Right hindlimb (tissue), 1 donor: Measurements from ENCODE around the gene RUSC2.
A peak's percentile ranks its signal among the peaks of the same experiment; 100 is the strongest.

ENCODE experiments used
- DNase-seq: peaks from one replicate; pipeline ENCODE4 v3.0.0-alpha.2; 2018

Gene RUSC2, protein sequence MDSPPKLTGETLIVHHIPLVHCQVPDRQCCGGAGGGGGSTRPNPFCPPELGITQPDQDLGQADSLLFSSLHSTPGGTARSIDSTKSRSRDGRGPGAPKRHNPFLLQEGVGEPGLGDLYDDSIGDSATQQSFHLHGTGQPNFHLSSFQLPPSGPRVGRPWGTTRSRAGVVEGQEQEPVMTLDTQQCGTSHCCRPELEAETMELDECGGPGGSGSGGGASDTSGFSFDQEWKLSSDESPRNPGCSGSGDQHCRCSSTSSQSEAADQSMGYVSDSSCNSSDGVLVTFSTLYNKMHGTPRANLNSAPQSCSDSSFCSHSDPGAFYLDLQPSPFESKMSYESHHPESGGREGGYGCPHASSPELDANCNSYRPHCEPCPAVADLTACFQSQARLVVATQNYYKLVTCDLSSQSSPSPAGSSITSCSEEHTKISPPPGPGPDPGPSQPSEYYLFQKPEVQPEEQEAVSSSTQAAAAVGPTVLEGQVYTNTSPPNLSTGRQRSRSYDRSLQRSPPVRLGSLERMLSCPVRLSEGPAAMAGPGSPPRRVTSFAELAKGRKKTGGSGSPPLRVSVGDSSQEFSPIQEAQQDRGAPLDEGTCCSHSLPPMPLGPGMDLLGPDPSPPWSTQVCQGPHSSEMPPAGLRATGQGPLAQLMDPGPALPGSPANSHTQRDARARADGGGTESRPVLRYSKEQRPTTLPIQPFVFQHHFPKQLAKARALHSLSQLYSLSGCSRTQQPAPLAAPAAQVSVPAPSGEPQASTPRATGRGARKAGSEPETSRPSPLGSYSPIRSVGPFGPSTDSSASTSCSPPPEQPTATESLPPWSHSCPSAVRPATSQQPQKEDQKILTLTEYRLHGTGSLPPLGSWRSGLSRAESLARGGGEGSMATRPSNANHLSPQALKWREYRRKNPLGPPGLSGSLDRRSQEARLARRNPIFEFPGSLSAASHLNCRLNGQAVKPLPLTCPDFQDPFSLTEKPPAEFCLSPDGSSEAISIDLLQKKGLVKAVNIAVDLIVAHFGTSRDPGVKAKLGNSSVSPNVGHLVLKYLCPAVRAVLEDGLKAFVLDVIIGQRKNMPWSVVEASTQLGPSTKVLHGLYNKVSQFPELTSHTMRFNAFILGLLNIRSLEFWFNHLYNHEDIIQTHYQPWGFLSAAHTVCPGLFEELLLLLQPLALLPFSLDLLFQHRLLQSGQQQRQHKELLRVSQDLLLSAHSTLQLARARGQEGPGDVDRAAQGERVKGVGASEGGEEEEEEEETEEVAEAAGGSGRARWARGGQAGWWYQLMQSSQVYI (N-terminal part only)

DNA sequence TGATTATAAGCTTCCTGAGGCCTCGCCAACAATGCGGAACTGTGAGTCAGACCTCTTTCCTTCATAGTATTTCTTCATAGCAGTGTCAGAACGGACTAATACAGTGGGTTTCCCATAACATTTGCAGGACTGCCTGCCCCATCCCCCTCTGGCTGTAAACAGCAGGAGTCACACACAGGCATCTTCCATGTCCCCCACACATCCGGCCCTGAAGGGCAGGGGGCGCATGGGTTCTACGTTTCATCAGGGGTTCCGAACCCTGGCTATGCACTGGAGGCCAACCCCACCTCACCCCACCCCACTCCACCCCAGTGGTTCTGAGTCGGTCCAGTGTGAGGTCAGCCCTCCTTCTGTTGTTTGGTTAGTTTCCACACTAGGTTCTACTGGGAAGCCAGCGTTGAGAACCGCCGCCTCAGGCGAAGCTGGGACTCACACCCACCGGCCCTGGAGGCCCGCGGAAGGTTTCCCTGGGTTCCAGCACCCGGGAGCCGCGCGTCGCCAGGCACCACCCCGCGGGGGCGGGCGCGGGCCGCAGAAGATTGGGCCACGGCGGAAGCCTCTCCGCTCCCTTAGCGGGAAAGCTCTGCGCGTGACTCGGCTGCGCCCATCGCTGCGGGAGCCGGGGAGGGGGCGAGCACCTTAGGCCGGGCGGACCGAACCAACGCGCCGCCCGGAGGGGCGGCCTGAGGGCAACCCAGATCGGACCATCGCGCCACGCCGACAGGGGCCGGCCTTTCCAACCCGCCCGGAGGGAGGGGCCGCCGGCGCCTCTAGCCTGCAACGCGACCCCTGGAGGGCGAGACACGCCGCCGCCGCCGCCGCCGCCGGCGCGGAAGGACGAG, at the start of gene RUSC2:
Gene RUSC2, plus strand, starts transcription at position 799 of the 842 bp plus-strand sequence. CDS start 56,411 bp downstream, outside the sequence.
- DNase-seq: peak; percentile 91

GRCh38 chr9:35446012-35446411, 43.9 kb upstream of the RUSC2 start:
- no peak for DNase-seq

DNA sequence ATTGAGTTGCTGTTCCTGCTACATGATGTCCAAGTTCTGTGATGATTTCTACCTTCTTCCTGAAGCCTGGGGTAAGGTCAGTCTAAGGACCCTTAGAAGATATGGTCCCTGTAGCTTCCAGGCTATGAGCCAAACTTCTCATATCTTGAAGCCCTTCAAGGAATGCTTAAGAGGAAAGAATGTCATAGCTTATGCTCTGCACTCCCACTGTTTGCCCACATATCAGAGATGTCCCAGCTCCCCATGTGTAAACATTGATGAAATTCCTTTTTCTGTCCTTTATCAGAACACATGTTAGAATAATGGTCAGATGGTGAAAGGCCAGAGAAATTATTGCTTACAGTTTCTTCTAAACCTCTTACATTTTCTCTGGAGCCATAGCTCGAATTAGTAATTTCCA, 41.4 kb upstream of the RUSC2 start:
- DNase-seq: no peak

DNA sequence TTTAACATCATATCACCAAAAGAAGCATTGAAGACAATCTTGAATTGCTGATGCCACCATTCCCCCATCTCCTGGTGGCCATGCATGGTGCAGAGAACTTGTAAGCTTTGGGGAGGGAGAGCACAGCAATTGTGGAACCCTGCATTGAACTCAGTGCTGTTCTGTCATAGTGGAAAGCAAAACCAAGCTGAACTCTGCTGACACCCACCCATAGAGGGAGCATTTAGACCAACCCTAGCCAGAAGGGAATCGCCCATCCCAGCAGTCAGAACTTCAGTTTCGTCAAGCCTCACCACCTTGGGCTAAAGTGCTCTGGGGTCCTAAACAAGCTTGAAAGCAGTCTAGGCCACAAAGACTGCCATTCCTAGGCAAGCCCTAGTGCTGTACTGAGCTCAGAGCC, 37.4 kb upstream of the RUSC2 start:
- no peak for DNase-seq

GRCh38 chr9:35453786-35454185, 36.1 kb upstream of the RUSC2 start:
- DNase-seq: no peak

- no peak for DNase-seq
Observed at GRCh38 chr9:35464141-35465025, 25.5 kb upstream of the RUSC2 start.

DNA sequence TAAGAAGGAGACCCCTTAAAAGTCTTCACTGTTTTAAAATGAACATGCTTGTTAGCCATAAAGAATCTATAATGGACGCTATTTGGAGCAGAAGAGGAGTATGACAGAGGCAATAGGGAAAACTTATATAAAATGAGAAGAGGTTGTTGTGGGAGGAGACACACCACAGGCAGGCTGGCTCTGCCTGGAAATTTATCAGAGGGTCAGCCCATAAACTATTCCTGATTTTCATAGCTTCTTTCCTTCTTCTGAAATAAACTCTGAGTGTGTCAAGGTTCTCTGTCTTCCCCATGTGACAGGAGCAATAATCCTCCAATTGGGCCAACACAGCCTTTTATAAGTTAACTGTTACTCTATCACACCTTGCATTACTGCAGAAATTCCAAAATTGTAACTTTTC, 19.6 kb upstream of the RUSC2 start:
- DNase-seq: no peak

DNA sequence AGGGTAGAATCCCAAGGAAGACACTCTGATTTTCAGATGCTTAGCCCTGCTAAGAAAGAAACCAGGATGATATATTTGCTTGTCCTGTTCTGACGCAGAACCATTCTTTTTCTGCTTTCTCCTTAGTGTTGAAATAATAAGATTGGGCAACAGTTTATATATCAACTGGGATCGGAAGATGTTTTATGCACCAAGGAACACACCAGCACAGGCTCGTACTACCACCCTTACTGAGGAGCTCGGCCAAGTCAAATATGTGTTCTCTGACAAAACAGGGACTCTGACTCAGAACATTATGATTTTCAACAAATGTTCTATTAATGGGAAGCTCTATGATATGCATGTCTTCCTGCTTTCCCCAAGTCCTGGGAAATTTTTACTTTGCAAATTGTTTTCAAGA, 19.0 kb upstream of the RUSC2 start:
- DNase-seq: no peak

DNA sequence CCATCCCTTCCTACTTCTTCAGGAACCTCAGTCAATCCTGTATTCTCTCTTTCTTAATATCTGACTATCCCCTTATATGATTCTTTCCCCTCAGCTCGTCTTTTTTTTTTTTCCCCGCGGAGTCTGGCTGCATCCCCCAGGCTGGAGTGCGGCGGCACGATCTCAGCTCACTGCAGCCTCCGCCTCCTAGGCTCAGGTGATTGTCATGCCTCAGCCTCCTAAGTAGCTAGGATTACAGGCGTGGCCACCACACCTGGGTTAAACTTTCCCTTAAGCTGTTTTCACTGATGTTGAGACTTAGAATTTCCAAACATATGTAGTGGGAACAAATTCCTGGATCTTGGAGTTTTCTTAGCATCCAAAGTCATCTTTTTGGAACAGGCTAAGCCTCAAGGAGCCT, 13.3 kb upstream of the RUSC2 start:
- DNase-seq: no peak

- peak; percentile 50 for DNase-seq
Observed at GRCh38 chr9:35477211-35477855, 12.6 kb upstream of the RUSC2 start.

GRCh38 chr9:35478871-35479270, 11.0 kb upstream of the RUSC2 start:
- no peak for DNase-seq

DNA sequence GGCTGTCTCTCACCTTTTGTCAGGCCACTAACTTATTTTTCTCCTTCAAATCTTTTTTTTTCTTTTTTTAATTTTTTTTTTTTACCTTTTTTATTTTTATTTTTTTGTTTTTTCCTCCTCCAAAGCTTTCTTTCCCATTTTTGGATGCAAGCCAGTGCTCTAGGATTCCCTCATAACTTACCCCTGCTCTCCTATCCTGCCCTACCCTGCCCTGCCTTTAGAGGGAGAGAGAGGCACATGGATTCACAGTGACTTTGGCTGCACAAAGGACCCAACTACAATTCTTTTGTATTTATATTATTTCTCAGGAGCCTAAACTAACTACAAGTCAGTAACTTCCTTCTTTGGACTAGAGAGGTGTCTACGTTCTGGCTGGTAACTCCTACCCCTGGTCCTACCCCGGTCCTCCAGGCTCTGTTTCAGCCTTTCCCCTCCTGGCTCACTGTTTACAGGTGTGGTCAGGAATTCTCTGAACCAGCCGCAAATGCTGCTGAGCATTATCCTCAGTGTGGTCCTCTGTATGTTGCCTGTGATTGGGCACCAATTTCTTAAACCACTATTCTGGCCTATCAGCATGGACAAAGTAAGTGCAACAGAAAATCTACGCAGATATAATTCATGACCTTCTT, 8.4 kb upstream of the RUSC2 start:
- no peak for DNase-seq

GRCh38 chr9:35482071-35482470, 7.8 kb upstream of the RUSC2 start:
- no peak for DNase-seq

DNA sequence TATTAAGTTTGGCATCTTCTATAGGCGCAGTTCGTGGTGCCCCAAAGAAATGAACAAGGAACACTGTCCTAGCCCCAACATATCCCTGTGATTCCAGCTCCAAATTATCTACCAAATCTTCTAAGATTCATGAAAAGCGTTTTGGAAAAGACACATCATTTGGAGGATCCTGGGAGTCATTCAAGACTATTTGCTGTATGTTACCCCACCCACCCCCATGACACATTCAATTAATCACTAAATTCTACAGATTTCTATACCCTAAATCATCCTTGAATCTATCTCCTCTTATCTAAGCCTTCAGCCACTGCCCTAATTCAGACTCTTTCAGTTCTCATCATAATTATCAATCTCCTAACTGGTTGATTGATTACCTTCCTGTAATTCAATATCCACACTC, 5.5 kb upstream of the RUSC2 start:
- no peak for DNase-seq

DNA sequence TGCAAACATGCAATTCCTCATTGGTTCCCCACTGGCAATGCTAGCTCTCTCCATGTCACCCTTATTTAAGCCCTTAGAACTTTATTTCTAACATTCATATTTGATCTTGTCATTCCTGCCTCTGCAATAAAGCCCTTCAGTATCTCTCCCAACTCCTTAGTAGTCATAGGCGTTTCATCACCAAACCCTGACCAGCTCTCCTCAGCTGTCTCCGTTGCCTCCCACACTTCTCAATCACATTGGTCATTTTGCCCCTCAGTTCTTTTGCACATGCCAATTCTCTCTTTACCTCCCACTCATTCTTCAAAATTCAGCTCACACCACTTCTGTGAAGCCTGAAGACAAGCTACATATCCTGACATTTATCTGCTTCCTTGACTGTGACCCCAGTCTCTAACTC, 2.8 kb upstream of the RUSC2 start:
- DNase-seq: no peak

GRCh38 chr9:35488021-35488420, 1.9 kb upstream of the RUSC2 start:
- peak; percentile 68 for DNase-seq

DNA sequence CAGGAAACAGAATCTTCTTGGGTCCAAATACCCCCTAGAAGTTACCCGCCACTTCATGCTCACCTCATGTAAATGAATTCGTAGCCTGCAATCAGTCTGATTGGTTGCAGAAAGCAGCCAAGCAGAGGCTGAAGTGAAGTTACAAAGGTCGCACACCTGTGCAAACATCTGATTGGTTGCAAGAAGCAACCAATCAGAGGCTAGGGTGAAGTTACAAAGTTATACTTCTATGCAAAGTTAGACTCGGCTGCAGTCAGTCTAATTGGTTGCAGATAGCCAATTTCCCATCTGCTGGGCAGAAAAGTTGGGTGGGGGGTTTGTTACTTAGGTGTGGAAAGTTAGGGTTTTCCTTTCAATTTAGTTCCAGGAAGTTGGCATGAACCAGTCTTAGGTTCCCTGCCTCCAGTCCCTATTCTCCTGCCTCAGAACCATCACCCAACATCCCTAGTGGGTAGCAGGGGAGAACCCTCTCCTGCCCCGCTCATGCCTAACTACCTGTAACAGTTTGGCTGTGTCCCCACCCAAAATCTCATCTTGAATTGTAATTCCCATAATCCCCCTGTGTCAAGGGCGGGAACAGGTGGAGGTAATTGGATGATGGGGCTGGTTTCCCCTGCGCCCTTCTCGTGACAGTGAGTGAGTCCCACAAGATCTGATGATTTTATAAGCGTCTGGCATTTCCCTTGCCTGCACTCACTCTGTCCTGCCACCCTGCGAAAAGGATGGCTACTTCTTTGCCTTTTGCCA, 1.2 kb upstream of the RUSC2 start:
- DNase-seq: no peak

GRCh38 chr9:35490155-35490909, 421 bp downstream of the RUSC2 start:
- DNase-seq: peak; percentile 36
